ENCODE results near the gene PRSS2. TPM values are rescaled to one million over a fixed set of nuclear protein-coding genes. Genes with fewer than 3 reads are reported as not detected.

Gene PRSS2
- polyA plus RNA-seq, 4 donors = not detected

GRCh38 chr7:142819530-142819929, 48.8 kb downstream of the PRSS2 start:
- no peak for DNase-seq (ENCODE audit: low read depth in 4 of 4, low spot score in 3 of 4)

- DNase-seq (ENCODE audit: low read depth in 4 of 4, low spot score in 3 of 4) = no peak
Observed at GRCh38 chr7:142822714-142823113, 51.9 kb downstream of the PRSS2 start.

Other genes with a start within 250 kb of the PRSS2 start
- not detected for gene PRSS1, start 21.5 kb upstream of the PRSS2 start, polyA plus RNA-seq (ENCODE audit: insufficient read length in 4 of 4)
- 10 to 100 TPM; 18.9 to 29.6 (median 20.7) TPM for gene EPHB6, start 84.1 kb downstream of the PRSS2 start, polyA plus RNA-seq (ENCODE audit: insufficient read length in 4 of 4)
- 10 to 100 TPM in 2 of 4 donors, 1 to 10 TPM in 1, under 1 TPM in 1; 0.31 to 18.5 (median 11.3) TPM for gene TRPV6, start 114.8 kb downstream of the PRSS2 start, polyA plus RNA-seq (ENCODE audit: insufficient read length in 4 of 4)
- 1 to 10 TPM in 2 of 4 donors, under 1 TPM in 2; 0.05 to 1.8 (median 1.2) TPM for gene TRPV5, start 162.8 kb downstream of the PRSS2 start, polyA plus RNA-seq (ENCODE audit: insufficient read length in 4 of 4)
- gene LLCFC1, start 168.5 kb downstream of the PRSS2 start, polyA plus RNA-seq (ENCODE audit: insufficient read length in 4 of 4) = under 1 TPM; 0.21 to 0.99 (median 0.47) TPM
- gene KEL, start 191.4 kb downstream of the PRSS2 start, polyA plus RNA-seq (ENCODE audit: insufficient read length in 4 of 4) = 1 to 10 TPM; 1.1 to 3.8 (median 3.3) TPM

Measured in left renal pelvis (tissue), 4 donors.